ENCODE results near the gene TMED1. TPM values are rescaled to one million over a fixed set of nuclear protein-coding genes. Genes with fewer than 3 reads are reported as not detected.

The TMED1 gene
- total and polyA plus RNA-seq, 2 donors (not counting 3 experiments of a cell fraction or from before 2014, with no cell fraction given) = 31.2 to 60.4 TPM

DNA sequence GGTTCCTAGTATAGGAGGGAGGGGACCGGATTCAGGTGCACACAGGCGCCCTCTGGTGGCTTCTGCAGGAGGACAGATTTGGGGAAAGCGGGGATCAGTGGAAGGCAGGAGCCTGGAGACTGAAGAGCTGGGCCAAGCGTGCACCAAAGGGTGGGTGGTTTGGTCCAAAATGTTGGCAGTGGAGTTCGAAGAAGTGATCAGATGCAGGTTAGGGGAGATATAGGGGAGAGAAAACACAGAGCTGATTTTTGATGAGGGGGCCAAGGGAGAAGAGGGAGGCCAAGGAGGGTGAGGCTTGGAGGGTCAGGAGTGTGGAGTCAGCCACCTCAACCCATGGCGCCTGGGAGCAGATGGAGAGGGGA lies 28.5 kb upstream of the TMED1 start:
- peak overlapping the region; percentile 99 for H2AFZ ChIP-seq (ENCODE audit: low read depth, low read length)
- FAIRE-seq = peak; percentile 74
- no TSS peak for BruUV-seq (replicated peaks)
- CTCF ChIA-PET = interaction anchor here (0.6 to 4.4 kb wide), 45 partner anchors 8 to 385 kb away, joined by 3 to 100 read pairs (median 5); partner anchors contain the start of genes C19orf38, DNM2, QTRT1 and TMED1
- H3K4me1 ChIP-seq (ENCODE audit: control insufficient read depth, extremely low read depth, insufficient read depth, low read length) = peaks cover 2% of the 10 kb centered on the region
- H3K27ac ChIP-seq (ENCODE audit: insufficient read depth, low read depth, low read length) = no peak overlapping the region
- H3K36me3 ChIP-seq (ENCODE audit: control insufficient read depth in 2 of 2, extremely low read depth in 1 of 2, insufficient read depth in 2 of 2, low read length in 2 of 2) = no peaks in the 10 kb centered on the region
- POLR2A ChIA-PET = interaction anchor here (1.1 kb wide), 1 partner anchor 147 kb away, joined by 4 read pairs; the partner anchor contains the start of gene DNM2
- no peaks in the 10 kb centered on the region for H3K9me1 ChIP-seq (replicated peaks; ENCODE audit: control insufficient read depth, extremely low read depth, insufficient read depth, low read length)
- peak overlapping the region; percentile 22 for H3K4me2 ChIP-seq (ENCODE audit: insufficient read depth, low read length)
- no peaks in the 10 kb centered on the region for H3K9me3 ChIP-seq (replicated peaks; ENCODE audit: control insufficient read depth, insufficient read depth, low read length)
- intact Hi-C loops (cut with micrococcal nuclease) (loop anchor here (1.0 kb wide), 2 partner anchors 95 to 147 kb away; no protein-coding TSS in a partner anchor), dilution Hi-C loops (cut with MboI; ENCODE audit: extremely low pct_ligation_motif_present, low sequenced_read_pairs) (no loop called here)
- peak overlapping the region; percentile 8 for H3K9ac ChIP-seq (replicated peaks; ENCODE audit: extremely low read depth, insufficient read depth, low read length)
- H3K4me3 ChIP-seq (replicated peaks in 1 of 3; ENCODE audit: insufficient read depth in 1 of 3, low read depth in 1 of 3, low read length in 3 of 3) = no peak overlapping the region
- no peaks in the 10 kb centered on the region for H4K20me1 ChIP-seq (replicated peaks; ENCODE audit: control insufficient read depth, extremely low read depth, insufficient read depth, low read length)
- H3K79me2 ChIP-seq (ENCODE audit: control insufficient read depth, insufficient read depth, low read length) = no peaks in the 10 kb centered on the region
- H3K27me3 ChIP-seq (ENCODE audit: control insufficient read depth in 2 of 2, insufficient read depth in 2 of 2, low read length in 2 of 2) = no peaks in the 10 kb centered on the region
- no peak for TF ChIP-seq MYC (IDR thresholded peaks at IDR 0.05; ENCODE audit: low read depth, low read length)
- TF ChIP-seq MAX (IDR thresholded peaks at IDR 0.05; ENCODE audit: insufficient read depth, insufficient read length) = no peak
- no peak for TF ChIP-seq FOS (IDR thresholded peaks at IDR 0.05; ENCODE audit: borderline replicate concordance, insufficient read depth, low read length)
- TF ChIP-seq POLR2AphosphoS5 (IDR thresholded peaks at IDR 0.05; ENCODE audit: insufficient read depth, low read depth, low read length) = no peak
- no peak for TF ChIP-seq GATA2 (IDR thresholded peaks at IDR 0.05; ENCODE audit: insufficient read depth, insufficient read length, low read depth, low read length)
- TF ChIP-seq, protein P1, sequence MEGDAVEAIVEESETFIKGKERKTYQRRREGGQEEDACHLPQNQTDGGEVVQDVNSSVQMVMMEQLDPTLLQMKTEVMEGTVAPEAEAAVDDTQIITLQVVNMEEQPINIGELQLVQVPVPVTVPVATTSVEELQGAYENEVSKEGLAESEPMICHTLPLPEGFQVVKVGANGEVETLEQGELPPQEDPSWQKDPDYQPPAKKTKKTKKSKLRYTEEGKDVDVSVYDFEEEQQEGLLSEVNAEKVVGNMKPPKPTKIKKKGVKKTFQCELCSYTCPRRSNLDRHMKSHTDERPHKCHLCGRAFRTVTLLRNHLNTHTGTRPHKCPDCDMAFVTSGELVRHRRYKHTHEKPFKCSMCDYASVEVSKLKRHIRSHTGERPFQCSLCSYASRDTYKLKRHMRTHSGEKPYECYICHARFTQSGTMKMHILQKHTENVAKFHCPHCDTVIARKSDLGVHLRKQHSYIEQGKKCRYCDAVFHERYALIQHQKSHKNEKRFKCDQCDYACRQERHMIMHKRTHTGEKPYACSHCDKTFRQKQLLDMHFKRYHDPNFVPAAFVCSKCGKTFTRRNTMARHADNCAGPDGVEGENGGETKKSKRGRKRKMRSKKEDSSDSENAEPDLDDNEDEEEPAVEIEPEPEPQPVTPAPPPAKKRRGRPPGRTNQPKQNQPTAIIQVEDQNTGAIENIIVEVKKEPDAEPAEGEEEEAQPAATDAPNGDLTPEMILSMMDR (IDR thresholded peaks at IDR 0.05; ENCODE audit: extremely low read depth in 1 of 2, insufficient read depth in 1 of 2, low read depth in 1 of 2, low read length in 2 of 2) = peak; percentile 93 to 98
- no peak for TF ChIP-seq EZH2 (IDR thresholded peaks at IDR 0.05; ENCODE audit: borderline replicate concordance, low read depth, low read length, severe bottlenecking)
- DNase-seq (ENCODE audit: low read depth, low spot score) = peak; percentile 64

All from endothelial cell of umbilical vein (primary cell).